GM19463 (cell line): ENCODE measurements around the gene PHF14.

ENCODE experiments used
- ATAC-seq: cut with Tn5 transposase; IDR thresholded peaks from one replicate; pipeline ENCODE4 v1.9.1; 2021; ENCODE audit warnings: mild to moderate bottlenecking, moderate library complexity; ENCODE audit not compliant: unreplicated experiment

PHF14 gene

GRCh38 chr7:11206177-11206899, 232.7 kb downstream of the PHF14 start:
- ATAC-seq: no peak

GRCh38 chr7:11207565-11207964, 233.9 kb downstream of the PHF14 start:
- no peak for ATAC-seq

GRCh38 chr7:11208883-11209465, 235.3 kb downstream of the PHF14 start:
- ATAC-seq: no peak

GRCh38 chr7:11210374-11210773, 236.7 kb downstream of the PHF14 start:
- no peak for ATAC-seq

GRCh38 chr7:11212080-11212711, 238.5 kb downstream of the PHF14 start:
- peak; percentile 88 for ATAC-seq

- no peak for ATAC-seq
These were observed 239.1 kb downstream of the PHF14 start for GRCh38 chr7:11212816-11213215.

- ATAC-seq: no peak
These were observed 239.6 kb downstream of the PHF14 start for GRCh38 chr7:11213266-11213665.

- no peak for ATAC-seq
These were observed 242.6 kb downstream of the PHF14 start for GRCh38 chr7:11216276-11216675.

GRCh38 chr7:11217848-11218565, 244.3 kb downstream of the PHF14 start:
- no peak for ATAC-seq
